G401 (cell line): ENCODE results near the gene RBM12. TPM values are rescaled to one million over a fixed set of nuclear protein-coding genes. Genes with fewer than 3 reads are reported as not detected.

ENCODE experiments used
- DNase-seq: peaks from one replicate; pipeline ENCODE4 v3.0.0-alpha.2; 2015; ENCODE audit warnings: low spot score
- in situ Hi-C: cut with HindIII; loops from 2 replicates; pipeline ENCODE4 v1.10.0; 2016; ENCODE audit warnings: low sequenced_read_pairs, mixed read lengths
- total RNA-seq: library from RNA; depleted of rRNA; stranded (reverse); fragments of >200 nt; shearing (Covaris generic); gene quantifications from 2 replicates; pipeline ENCODE4 v1.2.3, GENCODE V29; 2014; rRNA removed

The RBM12 gene
- total RNA-seq, 1 experiment from 2014 or later = 80.0 TPM

- DNase-seq = no peak
- in situ Hi-C loops = no loop called here
Observed at GRCh38 chr20:35606127-35606526, 58.6 kb downstream of the RBM12 start.

DNA sequence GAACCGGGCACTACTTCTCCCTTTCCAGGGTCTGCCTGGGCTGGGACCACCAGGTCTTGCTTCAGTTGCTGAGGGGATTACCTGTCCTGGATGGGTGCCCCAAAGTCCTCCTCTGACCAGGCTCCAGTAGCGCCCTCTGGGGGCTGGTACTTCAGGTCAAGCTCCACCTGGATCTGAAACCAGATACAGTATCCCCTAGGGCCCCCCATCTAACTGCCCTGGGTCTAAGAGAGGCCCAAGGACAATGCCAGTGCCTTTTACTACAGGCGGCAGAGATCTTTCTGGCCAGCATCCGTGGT lies 60.3 kb downstream of the RBM12 start:
- no peak for DNase-seq

DNA sequence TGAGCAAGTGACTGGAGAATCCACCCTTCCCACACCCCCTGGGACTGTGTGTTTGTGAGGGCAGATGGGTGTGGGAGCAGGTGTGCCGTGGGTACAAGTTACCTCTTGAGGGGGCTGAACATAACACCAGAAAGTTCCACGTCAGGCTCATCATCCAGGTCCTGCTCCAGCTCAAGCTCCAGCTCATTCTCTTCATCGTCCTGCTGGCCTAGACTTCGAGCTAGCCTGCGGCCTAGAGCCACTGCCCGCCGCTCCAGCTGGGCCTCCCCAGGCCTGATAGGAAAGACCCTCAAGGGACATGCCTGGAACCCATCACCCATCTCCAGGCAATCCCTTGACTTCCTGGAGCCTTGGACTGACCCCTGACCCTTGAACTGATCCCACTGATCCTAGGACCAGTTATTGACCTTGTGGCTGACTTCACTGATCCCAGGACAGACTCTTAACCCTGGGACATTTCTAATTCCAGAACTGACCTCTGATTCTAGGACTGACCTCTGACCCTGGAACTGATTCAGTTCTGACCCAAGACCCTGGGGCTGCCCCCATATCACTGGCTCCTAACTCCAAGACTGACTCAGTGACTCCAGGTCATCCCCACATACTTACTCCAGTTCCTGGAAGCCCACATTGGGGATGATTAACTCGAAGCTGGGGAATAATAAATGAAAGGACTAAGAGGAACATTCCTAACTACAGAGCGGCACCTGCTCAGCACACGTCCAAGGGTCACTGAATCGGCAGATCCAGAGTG lies 60.8 kb downstream of the RBM12 start:
- no peak for DNase-seq
- in situ Hi-C loops = no loop called here

More for the DNA sequence above, 60.3 kb downstream of the RBM12 start:
- in situ Hi-C loops = no loop called here

DNA sequence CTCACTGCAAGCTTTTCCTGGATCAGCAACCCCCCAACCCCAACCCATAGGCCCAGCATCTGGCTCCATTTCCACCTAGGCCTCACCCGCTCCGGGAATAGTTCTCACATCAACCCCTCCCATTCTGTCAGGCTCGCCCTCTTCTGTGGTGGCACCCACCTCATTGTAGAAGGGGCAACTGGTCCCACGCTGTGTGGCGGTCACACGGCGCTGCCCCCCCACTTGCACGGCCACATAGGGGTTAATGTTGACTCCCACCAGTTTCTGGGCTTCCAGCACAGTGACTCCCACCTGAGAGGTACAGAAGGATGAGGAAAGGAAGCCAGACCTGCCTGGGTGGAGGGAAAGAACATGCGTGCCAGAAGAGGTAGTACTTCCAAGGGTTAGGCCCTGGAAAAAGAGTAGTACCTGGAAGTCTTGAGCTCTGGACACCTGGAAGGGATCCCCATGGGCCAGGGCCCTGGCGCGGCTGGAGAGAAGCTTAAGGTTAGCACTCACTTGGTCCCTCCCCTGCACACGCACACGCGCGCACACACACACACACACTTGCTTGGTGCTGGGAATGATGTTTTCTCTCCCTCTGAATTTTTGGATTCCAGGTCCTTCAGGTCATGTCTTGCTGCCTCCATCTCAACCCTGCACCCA lies 61.7 kb downstream of the RBM12 start:
- DNase-seq = no peak
- in situ Hi-C loops = no loop called here

- no peak for DNase-seq
- in situ Hi-C loops = no loop called here
Observed at GRCh38 chr20:35601990-35602389, 62.7 kb downstream of the RBM12 start.

- DNase-seq = peak; percentile 53
- in situ Hi-C loops = no loop called here
Observed at GRCh38 chr20:35600993-35601973, 63.4 kb downstream of the RBM12 start.

- no peak for DNase-seq
- in situ Hi-C loops = no loop called here
Observed at GRCh38 chr20:35600176-35600992, 64.3 kb downstream of the RBM12 start.

- no peak for DNase-seq
- in situ Hi-C loops = no loop called here
Observed at GRCh38 chr20:35599776-35600120, 65.0 kb downstream of the RBM12 start.

Other genes starting within 250 kb of the RBM12 start
- 0.62 and 0.71 TPM in 2 replicates for gene GDF5, start 226.7 kb downstream of the RBM12 start, total RNA-seq
- gene CEP250, start 209.3 kb downstream of the RBM12 start, total RNA-seq = 29.3 and 39.2 TPM in 2 replicates
- gene C20orf173, start 135.2 kb downstream of the RBM12 start, total RNA-seq = not detected in 2 replicates
- gene ERGIC3, start 122.8 kb downstream of the RBM12 start, total RNA-seq = 344 and 371 TPM in 2 replicates
- gene SPAG4, start 49.1 kb downstream of the RBM12 start, total RNA-seq = 8.0 and 12.7 TPM in 2 replicates
- gene CPNE1, start within 50 bp of the RBM12 start, total RNA-seq = 49.2 and 87.2 TPM in 2 replicates
- 77.7 and 89.4 TPM in 2 replicates for gene NFS1, start 34.5 kb upstream of the RBM12 start, total RNA-seq
- 152 and 320 TPM in 2 replicates for gene ROMO1, start 34.5 kb upstream of the RBM12 start, total RNA-seq
- 275 and 324 TPM in 2 replicates for gene RBM39, start 77.4 kb upstream of the RBM12 start, total RNA-seq
- gene PHF20, start 107.1 kb upstream of the RBM12 start, total RNA-seq = 46.1 and 81.2 TPM in 2 replicates